WERI-Rb-1 (cell line): Measurements from ENCODE around the gene NFKB1.

Source experiments
- DNase-seq: peaks from one replicate; pipeline ENCODE4 v3.0.0-alpha.2; 2020
- H3K27ac ChIP-seq: fragments of 250-450 bp; sonication (Bioruptor Pico); 2 replicates; pipeline ENCODE4 v1.5.1; 2020; ENCODE audit warnings: mild to moderate bottlenecking, moderate library complexity
- H3K27me3 ChIP-seq: fragments of 250-450 bp; sonication (Bioruptor Pico); 2 replicates; pipeline ENCODE4 v1.5.1; 2021; ENCODE audit warnings: mild to moderate bottlenecking, low read depth, moderate library complexity; ENCODE audit not compliant: insufficient read depth, severe bottlenecking
- H3K36me3 ChIP-seq: fragments of 250-450 bp; sonication (Bioruptor Pico); 2 replicates; pipeline ENCODE4 v1.5.1; 2020; ENCODE audit warnings: mild to moderate bottlenecking, moderate library complexity
- H3K4me3 ChIP-seq: 2 replicates; pipeline ENCODE4 v1.5.1; 2011; ENCODE audit warnings: low read depth, mild to moderate bottlenecking, control low read depth, low read length
- H3K9me3 ChIP-seq: fragments of 250-450 bp; sonication (Bioruptor Pico); 2 replicates; pipeline ENCODE4 v1.5.1; 2021; ENCODE audit warnings: mild to moderate bottlenecking, moderate library complexity; ENCODE audit not compliant: severe bottlenecking
- TF ChIP-seq, protein P1 (sequence below): IDR thresholded peaks from 2 replicates; pipeline ENCODE4 v1.5.1; 2011; ENCODE audit warnings: low read depth, mild to moderate bottlenecking, control low read depth, inconsistent platforms, low read length

Gene NFKB1

DNA sequence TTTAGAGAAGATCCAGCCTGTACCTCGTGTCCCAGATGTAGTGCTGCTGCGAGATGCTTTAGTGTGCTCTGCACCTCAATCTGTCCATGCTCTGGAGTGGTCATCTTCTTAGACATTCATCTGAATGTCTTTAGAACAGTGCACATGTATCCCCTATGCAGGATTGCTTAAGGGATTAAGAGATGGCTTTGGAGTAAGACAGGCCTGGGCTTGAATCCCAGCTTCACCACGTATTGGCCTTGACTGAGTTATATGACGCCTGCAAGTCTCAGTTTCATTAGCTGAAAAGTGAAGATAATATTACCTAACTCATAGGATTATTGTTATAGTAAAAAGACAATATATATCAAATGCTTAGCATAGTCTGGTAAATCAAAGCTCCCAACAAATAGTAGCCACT lies 98.3 kb downstream of the NFKB1 start:
- Histone ChIP-seq H3K27ac (peak overlapping the region; percentile 48), H3K36me3 (peaks cover 28% of the 10 kb centered on the region), H3K4me3 (no peak overlapping the region), H3K9me3 (no peaks in the 10 kb centered on the region), H3K27me3 (no peaks in the 10 kb centered on the region)
- TF ChIP-seq, protein P1, sequence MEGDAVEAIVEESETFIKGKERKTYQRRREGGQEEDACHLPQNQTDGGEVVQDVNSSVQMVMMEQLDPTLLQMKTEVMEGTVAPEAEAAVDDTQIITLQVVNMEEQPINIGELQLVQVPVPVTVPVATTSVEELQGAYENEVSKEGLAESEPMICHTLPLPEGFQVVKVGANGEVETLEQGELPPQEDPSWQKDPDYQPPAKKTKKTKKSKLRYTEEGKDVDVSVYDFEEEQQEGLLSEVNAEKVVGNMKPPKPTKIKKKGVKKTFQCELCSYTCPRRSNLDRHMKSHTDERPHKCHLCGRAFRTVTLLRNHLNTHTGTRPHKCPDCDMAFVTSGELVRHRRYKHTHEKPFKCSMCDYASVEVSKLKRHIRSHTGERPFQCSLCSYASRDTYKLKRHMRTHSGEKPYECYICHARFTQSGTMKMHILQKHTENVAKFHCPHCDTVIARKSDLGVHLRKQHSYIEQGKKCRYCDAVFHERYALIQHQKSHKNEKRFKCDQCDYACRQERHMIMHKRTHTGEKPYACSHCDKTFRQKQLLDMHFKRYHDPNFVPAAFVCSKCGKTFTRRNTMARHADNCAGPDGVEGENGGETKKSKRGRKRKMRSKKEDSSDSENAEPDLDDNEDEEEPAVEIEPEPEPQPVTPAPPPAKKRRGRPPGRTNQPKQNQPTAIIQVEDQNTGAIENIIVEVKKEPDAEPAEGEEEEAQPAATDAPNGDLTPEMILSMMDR = no peak
- DNase-seq = peak; percentile 78

DNA sequence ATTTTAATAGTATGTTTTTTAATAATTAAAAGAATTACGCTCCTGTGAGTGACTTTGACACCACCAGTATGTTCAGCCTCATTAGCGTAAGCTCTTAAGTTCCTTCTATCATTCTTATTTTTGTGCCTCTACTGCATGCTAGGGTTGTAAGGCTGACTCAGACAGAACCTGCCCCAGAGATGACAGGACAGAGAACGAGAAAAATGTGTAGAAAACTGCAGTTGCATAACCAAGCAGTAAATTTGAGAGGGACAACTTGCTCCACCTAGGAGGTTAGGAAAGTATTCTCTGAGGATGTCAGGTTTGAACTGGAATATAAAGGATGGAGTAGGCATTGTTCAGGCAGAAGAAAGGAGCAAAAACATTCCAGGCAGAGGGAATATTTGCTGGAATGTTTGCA lies 98.7 kb downstream of the NFKB1 start:
- DNase-seq = no peak
- TF ChIP-seq, protein P1 = no peak
- H3K27ac ChIP-seq = peak overlapping the region; percentile 48
- peaks cover 28% of the 10 kb centered on the region for H3K36me3 ChIP-seq
- H3K27me3 ChIP-seq = no peaks in the 10 kb centered on the region
- H3K4me3 ChIP-seq = no peak overlapping the region
- H3K9me3 ChIP-seq = no peaks in the 10 kb centered on the region

DNA sequence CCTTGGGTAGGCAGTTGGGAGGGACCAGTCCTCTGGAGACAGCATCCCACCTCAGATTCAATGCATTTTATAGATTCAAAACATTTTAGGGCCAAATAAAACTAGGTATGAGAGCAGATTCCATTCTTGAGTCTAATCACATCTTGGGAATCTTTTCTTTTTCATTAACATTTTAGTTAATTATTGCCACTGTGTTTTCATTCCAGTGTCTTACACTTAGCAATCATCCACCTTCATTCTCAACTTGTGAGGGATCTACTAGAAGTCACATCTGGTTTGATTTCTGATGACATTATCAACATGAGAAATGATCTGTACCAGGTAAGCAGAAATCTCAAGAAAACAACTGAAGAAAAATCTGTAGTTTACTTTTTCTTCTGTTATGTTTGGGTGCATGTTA lies 99.5 kb downstream of the NFKB1 start:
- H3K9me3 ChIP-seq = no peaks in the 10 kb centered on the region
- no peak overlapping the region for H3K4me3 ChIP-seq
- DNase-seq = no peak
- TF ChIP-seq, protein P1 = no peak
- no peaks in the 10 kb centered on the region for H3K27me3 ChIP-seq
- peaks cover 28% of the 10 kb centered on the region for H3K36me3 ChIP-seq
- no peak overlapping the region for H3K27ac ChIP-seq

DNA sequence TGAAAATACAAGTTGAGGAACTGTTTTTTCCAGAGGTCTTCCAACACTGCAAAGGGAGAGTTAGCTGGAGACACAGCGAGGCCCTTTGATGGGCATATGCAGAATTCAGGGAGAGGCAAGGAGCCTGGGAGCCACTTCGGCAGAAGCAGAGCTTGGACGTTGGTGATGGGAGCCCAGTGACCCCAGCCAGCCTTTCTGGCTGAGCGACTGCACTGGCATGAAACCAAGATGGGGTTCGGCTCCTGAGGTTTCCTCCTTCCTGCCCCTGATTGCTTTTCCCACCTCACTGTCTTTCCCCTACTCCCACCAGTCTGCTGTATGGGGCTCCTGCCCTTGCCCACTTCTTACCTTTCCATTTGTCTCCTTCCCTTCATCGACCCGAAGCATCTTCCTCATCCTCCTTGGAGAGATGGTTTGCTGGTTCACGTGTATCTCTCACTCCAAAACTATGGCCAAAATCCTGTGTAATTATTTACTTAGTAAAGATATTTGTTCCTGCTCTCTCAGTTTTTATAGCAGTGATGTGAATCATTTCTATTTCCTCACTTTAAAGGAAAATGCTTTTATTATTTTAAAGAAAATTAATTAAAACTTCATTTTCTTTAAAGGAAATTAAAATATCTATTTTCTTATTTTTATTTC lies 100.5 kb downstream of the NFKB1 start:
- Histone ChIP-seq H3K4me3 (no peak overlapping the region), H3K36me3 (peaks cover 20% of the 10 kb centered on the region)
- DNase-seq = no peak

DNA sequence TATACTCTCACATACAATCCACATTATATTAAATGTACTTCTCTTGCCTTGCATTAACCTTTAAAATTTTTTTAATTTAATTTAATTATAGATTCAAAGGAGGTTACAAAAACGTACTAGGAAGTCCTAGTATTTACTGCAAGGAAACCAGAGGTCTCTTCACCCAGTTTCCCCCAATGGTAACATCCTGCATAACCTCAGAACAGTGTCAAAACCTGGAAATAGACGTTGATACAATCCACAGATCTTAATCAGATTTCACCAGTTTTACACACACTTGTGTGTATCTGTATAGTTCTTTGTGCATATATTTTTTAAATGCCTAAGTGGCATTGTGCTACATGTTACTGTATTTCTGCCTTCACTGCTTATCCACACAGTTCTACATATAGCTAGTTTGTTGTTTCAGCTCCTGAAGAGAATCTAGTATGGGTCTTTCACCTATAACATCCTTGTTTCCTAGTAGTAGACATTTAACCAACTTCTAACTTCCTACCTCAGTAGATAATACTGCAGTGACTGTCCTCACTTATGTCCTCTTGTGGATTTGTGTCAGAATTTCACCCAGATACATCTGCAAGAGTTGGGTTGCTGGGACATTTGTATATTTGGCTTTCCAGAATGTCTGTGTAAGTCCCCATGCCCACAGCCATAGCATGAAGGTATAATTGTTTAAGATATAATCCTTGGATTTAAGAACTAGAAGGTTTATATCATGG lies 103.2 kb downstream of the NFKB1 start:
- no peak overlapping the region for H3K4me3 ChIP-seq
- DNase-seq = no peak
- no peaks in the 10 kb centered on the region for H3K9me3 ChIP-seq
- H3K27me3 ChIP-seq = no peaks in the 10 kb centered on the region
- peaks cover 2% of the 10 kb centered on the region for H3K36me3 ChIP-seq
- TF ChIP-seq, protein P1 = no peak
- no peak overlapping the region for H3K27ac ChIP-seq

More for the DNA sequence above, 100.5 kb downstream of the NFKB1 start:
- no peak overlapping the region for H3K27ac ChIP-seq
- H3K27me3 ChIP-seq = no peaks in the 10 kb centered on the region
- TF ChIP-seq, protein P1 = no peak
- H3K9me3 ChIP-seq = no peaks in the 10 kb centered on the region
